Aorta (tissue), 5 donors: ENCODE results near the gene NUP210. TPM values are rescaled to one million over a fixed set of nuclear protein-coding genes. Genes with fewer than 3 reads are reported as not detected.

Source experiments
- ATAC-seq: fragments of 200-7000 bp; cut with Tn5 transposase; one replicate; pipeline ENCODE4 v1.9.1; 2022; ENCODE audit warnings: moderate library complexity; ENCODE audit not compliant: low FRiP score
- DNase-seq, 2 donors: peaks; one replicate each; pipeline ENCODE4 v3.0.0-alpha.2; 2020
- H3K27ac ChIP-seq, 2 donors: one replicate each; pipeline ENCODE4 v1.5.1; 2013; ENCODE audit warnings: low read length in 2 of 2, mild to moderate bottlenecking in 2 of 2, moderate library complexity in 2 of 2, control low read depth in 1 of 2, inconsistent platforms in 1 of 2, low read depth in 1 of 2
- H3K27me3 ChIP-seq, 2 donors: one replicate each; pipeline ENCODE4 v1.6.1; 2013; ENCODE audit warnings: control low read depth in 1 of 2, low read length in 1 of 2, mild to moderate bottlenecking in 1 of 2, moderate library complexity in 1 of 2; ENCODE audit not compliant: insufficient read depth in 2 of 2, control insufficient read depth in 1 of 2
- H3K36me3 ChIP-seq, 2 donors: one replicate each; pipeline ENCODE4 v1.6.1; 2013; ENCODE audit warnings: control low read depth in 1 of 2, low read length in 1 of 2, mild to moderate bottlenecking in 1 of 2; ENCODE audit not compliant: insufficient read depth in 2 of 2, control insufficient read depth in 1 of 2
- H3K4me1 ChIP-seq, 2 donors: one replicate each; pipeline ENCODE4 v1.6.1; 2013; ENCODE audit warnings: low read length in 2 of 2, control low read depth in 1 of 2, mild to moderate bottlenecking in 1 of 2, moderate library complexity in 1 of 2; ENCODE audit not compliant: insufficient read depth in 2 of 2, control insufficient read depth in 1 of 2
- H3K4me3 ChIP-seq, 2 donors: one replicate each; pipeline ENCODE4 v1.5.1; 2013; ENCODE audit warnings: low read length in 2 of 2, control low read depth in 1 of 2, mild to moderate bottlenecking in 1 of 2
- H3K9me3 ChIP-seq: one replicate; pipeline ENCODE4 v1.6.1; 2013; ENCODE audit warnings: mild to moderate bottlenecking, low read length; ENCODE audit not compliant: control insufficient read depth
- WGBS, 2 donors: extraction: QIAGEN DNeasy Blood & Tissue Kit; methylation state at CpG; one replicate each; pipeline ENCODE4 v1.1.7; 2013; 5-methylcytosine and 5-hydroxymethylcytosine counted together
- intact Hi-C, 2 donors: fragments of 100-400 bp; cut with DNase I; formaldehyde crosslinking; loops; one replicate each; pipeline versions ENCODE4 v1.14.2 to v1.15.0; 2022
- polyA plus RNA-seq, 2 donors: library from polyadenylated mRNA; stranded (reverse); fragments of 200-250 nt; gene quantifications; one replicate each; pipeline ENCODE4 v1.2.3, GENCODE V29; 2013
- total RNA-seq, 2 donors: library from RNA; stranded (reverse); fragmentation: NEBNext Ultra II Directional; extraction: Animal tissue kit (Norgen Biotek cat#: 25700); gene quantifications; one replicate each; pipeline ENCODE4 v1.2.1, GENCODE V29; 2021
- donor health status: healthy with polysubstance abuse.
- donor health status: Bipolar disorder and iron deficiency.
- donor health status: DM: no; HTN: no; CAD: no.
- donor health status: DM: no; HTN: no; CAD: no.
- donor health status: DM: yes; HTN: yes; CAD: no.

NUP210 gene
- total and polyA plus RNA-seq, 4 donors: 0.49 to 4.8 (median 1.7) TPM

- H3K27ac ChIP-seq: no peak overlapping the region
- H3K27me3 ChIP-seq: no peaks in the 10 kb centered on the region
- DNase-seq (no peak), ATAC-seq (no peak)
- 92 to 94% methylated on average over 15 of the region's 15 CpGs for WGBS, 2 donors
- H3K4me1 ChIP-seq: no peaks in the 10 kb centered on the region
- no peaks in the 10 kb centered on the region for H3K36me3 ChIP-seq
- intact Hi-C loops: loop anchor here in 1 of 2 donors (5.0 kb wide), 1 partner anchor 33 kb away; no protein-coding TSS in a partner anchor
- no peak overlapping the region for H3K4me3 ChIP-seq
- no peaks in the 10 kb centered on the region for H3K9me3 ChIP-seq
These were observed 4.7 kb downstream of the NUP210 start for GRCh38 chr3:13415236-13415986.

- intact Hi-C loops: no loop called here
- Histone ChIP-seq H3K36me3 (no peaks in the 10 kb centered on the region), H3K27ac (no peak overlapping the region), H3K4me1 (no peaks in the 10 kb centered on the region), H3K4me3 (no peak overlapping the region), H3K9me3 (no peaks in the 10 kb centered on the region), H3K27me3 (no peaks in the 10 kb centered on the region)
- ATAC-seq: peak; percentile 61
- 86 to 88% methylated on average over 14 of the region's 14 CpGs for WGBS, 2 donors
- peak in 1 of 2 donors; percentile 75 for DNase-seq
These were observed 5.9 kb downstream of the NUP210 start for GRCh38 chr3:13414040-13414729.

- peaks cover 6% of the 10 kb centered on the region for H3K9me3 ChIP-seq
- H3K36me3 ChIP-seq: no peaks in the 10 kb centered on the region
- H3K4me1 ChIP-seq: no peaks in the 10 kb centered on the region
- 94% methylated on average over 6 of the region's 6 CpGs for WGBS, 2 donors
- H3K27me3 ChIP-seq: no peaks in the 10 kb centered on the region
- DNase-seq (no peak), ATAC-seq (no peak)
- intact Hi-C loops: no loop called here
- no peak overlapping the region for H3K27ac ChIP-seq
- H3K4me3 ChIP-seq: no peak overlapping the region
These were observed 8.8 kb downstream of the NUP210 start for GRCh38 chr3:13411186-13411860.

- intact Hi-C loops: no loop called here
- WGBS, 2 donors: 92 to 98% methylated on average over 2 of the region's 2 CpGs
- Histone ChIP-seq H3K36me3 (no peaks in the 10 kb centered on the region), H3K27ac (no peak overlapping the region), H3K4me3 (no peak overlapping the region), H3K27me3 (no peaks in the 10 kb centered on the region), H3K9me3 (peaks cover 6% of the 10 kb centered on the region), H3K4me1 (no peaks in the 10 kb centered on the region)
- ATAC-seq (no peak), DNase-seq (peak in 1 of 2 donors; percentile 36)
These were observed 11.2 kb downstream of the NUP210 start for GRCh38 chr3:13408890-13409289.

- H3K27me3 ChIP-seq: no peaks in the 10 kb centered on the region
- ATAC-seq: no peak
- no peaks in the 10 kb centered on the region for H3K4me1 ChIP-seq
- intact Hi-C loops: no loop called here
- H3K4me3 ChIP-seq: no peak overlapping the region
- no peaks in the 10 kb centered on the region for H3K36me3 ChIP-seq
- H3K9me3 ChIP-seq: peaks cover 6% of the 10 kb centered on the region
- no peak overlapping the region for H3K27ac ChIP-seq
- DNase-seq: peak in 1 of 2 donors; percentile 5
These were observed 12.2 kb downstream of the NUP210 start for GRCh38 chr3:13407926-13408325.

- Histone ChIP-seq H3K9me3 (peaks cover 6% of the 10 kb centered on the region), H3K27me3 (no peaks in the 10 kb centered on the region), H3K4me1 (no peaks in the 10 kb centered on the region), H3K36me3 (no peaks in the 10 kb centered on the region), H3K4me3 (no peak overlapping the region), H3K27ac (no peak overlapping the region)
- intact Hi-C loops: no loop called here
- no peak for ATAC-seq
- 98 to 100% methylated on average over 1 of the region's 1 CpG for WGBS, 2 donors
- no peak for DNase-seq
These were observed 12.6 kb downstream of the NUP210 start for GRCh38 chr3:13407475-13407874.

- DNase-seq (no peak), ATAC-seq (no peak)
- Histone ChIP-seq H3K9me3 (peaks cover 6% of the 10 kb centered on the region), H3K4me1 (no peaks in the 10 kb centered on the region), H3K27ac (no peak overlapping the region), H3K36me3 (no peaks in the 10 kb centered on the region), H3K27me3 (no peaks in the 10 kb centered on the region), H3K4me3 (no peak overlapping the region)
- intact Hi-C loops: no loop called here
- WGBS, 2 donors: 84 to 86% methylated on average over 5 of the region's 5 CpGs
These were observed 13.9 kb downstream of the NUP210 start for GRCh38 chr3:13406190-13406589.

GRCh38 chr3:13405614-13406013, 14.5 kb downstream of the NUP210 start:
- Histone ChIP-seq H3K4me3 (no peak overlapping the region), H3K4me1 (no peaks in the 10 kb centered on the region), H3K27ac (no peak overlapping the region), H3K27me3 (no peaks in the 10 kb centered on the region), H3K9me3 (peaks cover 6% of the 10 kb centered on the region), H3K36me3 (no peaks in the 10 kb centered on the region)
- ATAC-seq (no peak), DNase-seq (no peak)
- intact Hi-C loops: no loop called here
- WGBS, 2 donors: 94 to 99% methylated on average over 1 of the region's 1 CpG
